Chondrocyte (in vitro differentiated cells): Measurements from ENCODE around the gene PRPF8. TPM values are rescaled to one million over a fixed set of nuclear protein-coding genes. Genes with fewer than 3 reads are reported as not detected.

Experiments
- DNase-seq: peaks from one replicate; pipeline ENCODE4 v3.0.0; 2021; ENCODE audit warnings: mixed read lengths, low spot score
- H3K27ac Mint-ChIP-seq: one replicate; pipeline ENCODE4 v1.8.0; 2021; ENCODE audit warnings: mild to moderate bottlenecking, moderate library complexity, mixed read lengths; ENCODE audit not compliant: unreplicated experiment
- H3K27me3 Mint-ChIP-seq: 2 replicates; pipeline ENCODE4 v1.8.0; 2021; ENCODE audit warnings: low read depth, mixed read lengths
- H3K36me3 Mint-ChIP-seq: 2 replicates; pipeline ENCODE4 v1.8.0; 2021; ENCODE audit warnings: low read depth, mixed read lengths
- H3K4me1 Mint-ChIP-seq: 2 replicates; pipeline ENCODE4 v1.8.0; 2021; ENCODE audit warnings: low read depth, mild to moderate bottlenecking, mixed read lengths
- H3K4me3 Mint-ChIP-seq: one replicate; pipeline ENCODE4 v1.8.0; 2021; ENCODE audit warnings: mild to moderate bottlenecking, moderate library complexity, mixed read lengths; ENCODE audit not compliant: unreplicated experiment
- H3K9me3 Mint-ChIP-seq: 2 replicates; pipeline ENCODE4 v1.8.0; 2021; ENCODE audit warnings: low read depth, mixed read lengths
- total RNA-seq: library from RNA; stranded (reverse); gene quantifications from 3 replicates; pipeline ENCODE4 v1.2.1, GENCODE V29; 2021
- TF ChIP-seq, protein P1 (sequence below): fragments of 200-600 bp; sonication (generic); IDR thresholded peaks from 2 replicates; pipeline ENCODE4 v1.5.0; 2021; ENCODE audit warnings: antibody characterized with exemption, mild to moderate bottlenecking, moderate library complexity

The PRPF8 gene
- total RNA-seq, 1 donor from 2014 or later = 164 TPM

DNA sequence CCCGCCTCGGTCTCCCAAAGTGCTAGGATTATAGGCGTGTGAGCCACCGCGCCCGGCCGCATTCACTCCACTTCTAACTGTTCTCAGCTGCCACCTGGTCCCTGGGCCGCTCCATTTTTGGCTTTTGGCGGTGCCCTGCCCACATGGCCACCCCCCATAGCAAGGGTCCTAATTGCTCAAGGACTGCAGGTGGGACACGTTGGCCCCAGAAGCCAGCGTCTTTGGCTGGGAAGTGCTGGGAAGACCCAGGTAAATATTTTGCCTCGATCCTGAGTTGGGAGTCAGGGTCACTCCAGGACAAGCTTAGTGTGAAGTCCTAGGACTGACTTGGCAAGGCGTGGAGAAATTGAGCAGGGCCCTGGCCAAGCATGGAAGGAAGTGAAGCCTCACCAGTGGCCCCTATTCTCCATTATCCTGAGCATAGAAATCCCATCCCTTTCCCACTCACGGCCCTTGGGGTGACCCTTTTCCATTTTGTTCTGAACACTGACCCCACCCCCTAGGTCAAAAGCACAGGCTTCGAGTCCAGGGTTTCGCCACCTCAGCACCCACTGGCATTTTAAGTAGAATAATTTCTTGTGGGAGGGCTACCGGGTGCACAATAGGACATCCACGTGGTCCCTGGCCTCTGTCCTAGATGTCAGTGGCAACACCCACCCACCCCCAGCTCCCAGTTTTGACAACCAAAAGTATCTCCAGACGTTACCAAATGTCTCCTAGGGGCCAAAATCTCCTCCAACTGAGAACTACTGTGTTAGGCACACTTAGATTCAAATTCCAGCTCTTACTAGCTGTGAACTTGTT is 33.9 kb upstream of the PRPF8 start:
- Mint-ChIP-seq H3K27me3 (no peaks in the 10 kb centered on the region), H3K27ac (peak overlapping the region; percentile 99), H3K9me3 (no peaks in the 10 kb centered on the region), H3K4me1 (peaks cover 26% of the 10 kb centered on the region), H3K36me3 (peaks cover 9% of the 10 kb centered on the region), H3K4me3 (peak overlapping the region; percentile 89)
- DNase-seq = no peak
- TF ChIP-seq, protein P1, sequence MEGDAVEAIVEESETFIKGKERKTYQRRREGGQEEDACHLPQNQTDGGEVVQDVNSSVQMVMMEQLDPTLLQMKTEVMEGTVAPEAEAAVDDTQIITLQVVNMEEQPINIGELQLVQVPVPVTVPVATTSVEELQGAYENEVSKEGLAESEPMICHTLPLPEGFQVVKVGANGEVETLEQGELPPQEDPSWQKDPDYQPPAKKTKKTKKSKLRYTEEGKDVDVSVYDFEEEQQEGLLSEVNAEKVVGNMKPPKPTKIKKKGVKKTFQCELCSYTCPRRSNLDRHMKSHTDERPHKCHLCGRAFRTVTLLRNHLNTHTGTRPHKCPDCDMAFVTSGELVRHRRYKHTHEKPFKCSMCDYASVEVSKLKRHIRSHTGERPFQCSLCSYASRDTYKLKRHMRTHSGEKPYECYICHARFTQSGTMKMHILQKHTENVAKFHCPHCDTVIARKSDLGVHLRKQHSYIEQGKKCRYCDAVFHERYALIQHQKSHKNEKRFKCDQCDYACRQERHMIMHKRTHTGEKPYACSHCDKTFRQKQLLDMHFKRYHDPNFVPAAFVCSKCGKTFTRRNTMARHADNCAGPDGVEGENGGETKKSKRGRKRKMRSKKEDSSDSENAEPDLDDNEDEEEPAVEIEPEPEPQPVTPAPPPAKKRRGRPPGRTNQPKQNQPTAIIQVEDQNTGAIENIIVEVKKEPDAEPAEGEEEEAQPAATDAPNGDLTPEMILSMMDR = no peak

DNA sequence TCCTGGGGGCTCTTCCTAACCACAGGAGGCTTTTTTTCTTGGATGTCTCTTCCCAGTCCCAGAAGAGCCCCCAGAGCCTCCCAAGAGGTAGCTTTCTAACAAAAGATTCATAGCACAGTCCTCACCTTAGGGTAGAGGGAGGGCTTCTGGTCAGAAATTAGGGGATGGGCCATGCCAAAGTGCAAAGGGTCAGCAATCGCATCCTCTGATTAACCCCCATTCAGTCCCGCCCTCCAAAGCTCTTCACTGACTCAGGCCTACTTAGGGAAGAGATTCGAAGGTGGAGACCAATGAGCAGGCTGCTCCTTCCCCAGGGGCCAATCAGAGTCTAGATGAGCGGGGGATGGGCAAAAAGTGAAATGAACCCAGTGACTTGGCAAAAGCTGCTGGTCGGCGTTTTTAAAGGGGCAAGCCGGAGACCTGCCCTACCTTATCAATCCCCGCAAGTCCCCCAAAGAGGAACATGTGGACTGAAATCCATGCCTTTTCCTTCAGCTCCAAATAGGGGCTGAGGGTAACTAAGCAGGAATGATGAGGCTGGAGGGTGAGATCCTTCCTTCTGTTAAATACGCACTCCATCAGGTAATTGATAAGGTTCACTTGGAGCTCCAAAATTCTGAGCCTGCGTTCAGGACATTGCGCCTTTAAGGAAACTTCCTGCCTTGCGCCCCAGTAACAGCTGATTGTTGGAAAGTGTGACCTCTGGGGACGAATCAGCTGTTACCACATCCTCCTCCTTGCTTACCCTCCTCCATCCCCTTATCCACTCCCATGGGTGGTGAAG is 32.4 kb upstream of the PRPF8 start:
- Mint-ChIP-seq H3K9me3 (no peaks in the 10 kb centered on the region), H3K27ac (peak overlapping the region; percentile 99), H3K36me3 (peaks cover 22% of the 10 kb centered on the region), H3K27me3 (no peaks in the 10 kb centered on the region), H3K4me1 (peaks cover 35% of the 10 kb centered on the region), H3K4me3 (peak overlapping the region; percentile 89)
- no peak for DNase-seq
- TF ChIP-seq, protein P1 = no peak

DNA sequence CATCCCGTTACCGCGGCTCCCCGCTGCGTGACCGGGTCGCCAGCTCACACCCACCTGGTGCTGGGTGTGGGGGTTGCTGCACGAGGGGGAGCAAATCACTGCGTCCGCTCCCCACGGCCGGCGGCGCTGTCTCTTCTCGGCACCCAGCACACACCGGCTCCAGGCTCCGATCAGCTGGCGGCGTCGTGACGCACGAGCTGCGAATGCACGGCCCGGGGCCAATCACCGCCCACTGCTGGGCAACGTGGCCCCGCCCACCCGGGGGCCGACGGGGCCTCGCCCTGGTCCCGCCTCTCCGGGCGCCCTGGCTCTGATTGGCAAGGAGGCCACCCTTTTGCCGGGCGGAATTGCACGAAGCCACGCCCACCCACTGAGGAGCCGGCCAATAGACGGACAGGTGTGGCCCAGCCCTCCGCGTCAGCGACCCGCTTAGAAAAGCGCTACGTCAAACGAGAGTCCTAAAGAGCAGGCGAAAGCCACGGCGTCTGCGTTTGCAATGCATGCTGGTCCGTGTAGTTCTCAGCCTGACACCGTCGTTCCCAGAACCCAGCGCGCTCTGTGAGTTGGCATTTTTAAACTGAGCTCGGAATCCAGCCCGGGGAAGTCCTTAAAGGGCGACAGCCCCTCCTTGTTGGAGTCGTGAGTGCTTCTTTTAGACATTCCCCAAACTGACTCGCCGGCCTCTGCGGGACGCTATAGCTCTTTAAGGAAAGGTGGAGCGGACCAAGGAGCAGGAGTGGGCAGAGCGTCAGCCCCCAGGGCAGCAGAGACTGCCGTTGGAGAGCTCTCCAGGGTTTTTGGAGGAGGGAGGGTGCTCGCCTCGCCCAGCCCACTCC is 31.6 kb upstream of the PRPF8 start:
- Mint-ChIP-seq H3K4me3 (peak overlapping the region; percentile 97), H3K27me3 (no peaks in the 10 kb centered on the region), H3K4me1 (peaks cover 43% of the 10 kb centered on the region), H3K27ac (peak overlapping the region; percentile 99), H3K9me3 (no peaks in the 10 kb centered on the region), H3K36me3 (peaks cover 29% of the 10 kb centered on the region)
- TF ChIP-seq, protein P1 = peak; percentile 42
- DNase-seq = peak; percentile 100

DNA sequence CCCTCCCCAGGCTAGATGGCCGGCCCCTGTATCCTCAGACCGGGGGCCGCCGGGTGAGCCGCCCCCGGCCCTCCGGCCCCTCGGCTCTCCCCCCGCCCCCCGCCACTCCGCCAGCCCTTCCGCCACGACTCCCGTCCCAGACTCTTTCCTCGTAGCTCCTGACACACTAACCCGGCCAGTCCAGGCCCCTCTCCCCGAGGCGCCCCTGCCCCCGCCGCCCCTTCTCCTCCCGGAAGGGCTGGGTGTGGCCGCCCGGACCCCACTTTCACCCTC is 31.1 kb upstream of the PRPF8 start:
- peak overlapping the region; percentile 98 for H3K27ac Mint-ChIP-seq
- H3K4me3 Mint-ChIP-seq = peak overlapping the region; percentile 97
- H3K36me3 Mint-ChIP-seq = peaks cover 29% of the 10 kb centered on the region
- H3K9me3 Mint-ChIP-seq = no peaks in the 10 kb centered on the region
- H3K27me3 Mint-ChIP-seq = no peaks in the 10 kb centered on the region
- TF ChIP-seq, protein P1 = peak; percentile 8
- no peak for DNase-seq
- H3K4me1 Mint-ChIP-seq = peaks cover 49% of the 10 kb centered on the region
